ENCODE results near the gene CGREF1. TPM values are rescaled to one million over a fixed set of nuclear protein-coding genes. Genes with fewer than 3 reads are reported as not detected.

CGREF1 gene
- polyA plus RNA-seq, 1 of the 3 experiments (the other 2 are of a cell fraction) = 18.3 TPM

DNA sequence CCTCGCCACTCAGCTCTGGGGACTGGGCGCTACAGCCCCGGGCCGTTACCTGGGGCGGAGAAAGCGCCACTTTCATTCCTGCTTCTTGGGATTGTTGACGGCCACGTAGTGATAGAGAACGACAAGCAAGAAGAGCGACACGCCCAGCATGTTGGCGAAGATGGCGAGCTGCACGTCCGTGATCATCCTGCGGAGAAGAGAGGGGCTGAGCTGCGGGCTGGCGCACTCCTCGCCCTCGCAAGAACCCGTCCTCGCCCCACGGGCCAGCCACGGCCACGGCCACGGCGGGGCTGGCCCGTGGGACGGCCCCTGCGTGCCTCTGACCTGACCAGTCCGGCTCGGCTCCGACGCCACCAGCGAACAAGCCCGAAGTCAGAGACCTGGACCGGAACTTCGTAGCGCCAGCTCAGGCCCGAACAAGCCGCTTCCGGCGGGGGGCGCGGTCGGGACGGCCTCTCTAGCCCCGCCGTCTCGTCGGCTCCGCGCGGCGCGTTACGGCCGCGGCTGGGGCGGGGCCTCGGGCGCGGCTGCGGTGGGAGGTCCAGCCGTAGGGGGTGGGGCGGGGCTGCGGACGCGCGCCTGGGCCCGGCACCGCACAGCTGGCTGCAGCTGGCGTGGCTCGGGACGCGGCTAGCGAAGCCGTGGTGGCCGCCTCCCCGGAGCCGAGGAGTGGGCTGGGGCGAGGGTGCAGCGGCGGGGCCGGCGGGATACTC lies 47.5 kb downstream of the CGREF1 start, which contains the start of gene OST4:
Gene OST4 (minus strand): TSS at position 378 of the 713 bp plus-strand sequence.
- 0% methylated on average over 22 of the region's 86 CpGs for WGBS (ENCODE audit: low lambda C conversion rate)
- peak within 1 kb of the TSS; percentile 89 to 98 for H3K27ac ChIP-seq (ENCODE audit: low read depth in 2 of 2, low read length in 1 of 2)
- ChIA-PET CTCF (interaction anchor here (0.7 to 18.5 kb wide), 9 partner anchors 10 to 208 kb away, joined by 3 to 227 read pairs (median 4); partner anchors contain the start of genes AGBL5, EMILIN1 and KHK), POLR2A (interaction anchor here (0.6 to 5.7 kb wide), 11 partner anchors 8 to 1823 kb away, joined by 3 to 80 read pairs (median 14); partner anchors contain the start of genes ABHD1, AGBL5, KHK and TMEM214)
- H3K9me3 ChIP-seq = no peaks in the 10 kb centered on the region
- H4K20me1 ChIP-seq (ENCODE audit: insufficient read depth) = peaks cover 14% of the 10 kb centered on the region
- H2AFZ ChIP-seq (ENCODE audit: low read depth) = peak within 1 kb of the TSS; percentile 84
- H3K4me3 ChIP-seq (ENCODE audit: low read depth in 2 of 2, low read length in 1 of 2) = peak within 1 kb of the TSS; percentile 97 to 98
- TF ChIP-seq RXRA (IDR thresholded peaks at IDR 0.05; ENCODE audit: borderline replicate concordance, low read depth) (no peak), POLR2AphosphoS5 (IDR thresholded peaks at IDR 0.05; ENCODE audit: low read depth, low read length) (peak; percentile 94), CHD2 (IDR thresholded peaks at IDR 0.05; ENCODE audit: low read length, partially characterized antibody) (peak; percentile 57), EP300 (IDR thresholded peaks at IDR 0.05; ENCODE audit: borderline replicate concordance in 1 of 2, low read depth in 1 of 2, low read length in 1 of 2) (peak in 1 of 2 experiments; percentile 41; a peak in 1 of 4 replicates), TAF1 (IDR thresholded peaks at IDR 0.05; ENCODE audit: borderline replicate concordance, low read depth, low read length) (peak; percentile 84), RCOR1 (IDR thresholded peaks at IDR 0.05; ENCODE audit: low read length) (0 out of 2 replicates have a peak, but pooled peaks have one; percentile 52), GATA2 (CRISPR knock-in tag; IDR thresholded peaks at IDR 0.05) (no peak), SIN3A (IDR thresholded peaks at IDR 0.05; ENCODE audit: borderline replicate concordance, low read depth, low read length) (peak; percentile 92), GABPA (IDR thresholded peaks at IDR 0.05; ENCODE audit: low read depth) (peak; percentile 91), RFX5 (IDR thresholded peaks at IDR 0.05; ENCODE audit: low read length) (no peak), MXI1 (IDR thresholded peaks at IDR 0.05; ENCODE audit: low read depth, low read length) (peak; percentile 81; the same call in 1 of the 2 replicates), YY1 (IDR thresholded peaks at IDR 0.05; ENCODE audit: low read depth) (peak; percentile 49; the same call in 1 of the 2 replicates)
- TF ChIP-seq, protein P1, sequence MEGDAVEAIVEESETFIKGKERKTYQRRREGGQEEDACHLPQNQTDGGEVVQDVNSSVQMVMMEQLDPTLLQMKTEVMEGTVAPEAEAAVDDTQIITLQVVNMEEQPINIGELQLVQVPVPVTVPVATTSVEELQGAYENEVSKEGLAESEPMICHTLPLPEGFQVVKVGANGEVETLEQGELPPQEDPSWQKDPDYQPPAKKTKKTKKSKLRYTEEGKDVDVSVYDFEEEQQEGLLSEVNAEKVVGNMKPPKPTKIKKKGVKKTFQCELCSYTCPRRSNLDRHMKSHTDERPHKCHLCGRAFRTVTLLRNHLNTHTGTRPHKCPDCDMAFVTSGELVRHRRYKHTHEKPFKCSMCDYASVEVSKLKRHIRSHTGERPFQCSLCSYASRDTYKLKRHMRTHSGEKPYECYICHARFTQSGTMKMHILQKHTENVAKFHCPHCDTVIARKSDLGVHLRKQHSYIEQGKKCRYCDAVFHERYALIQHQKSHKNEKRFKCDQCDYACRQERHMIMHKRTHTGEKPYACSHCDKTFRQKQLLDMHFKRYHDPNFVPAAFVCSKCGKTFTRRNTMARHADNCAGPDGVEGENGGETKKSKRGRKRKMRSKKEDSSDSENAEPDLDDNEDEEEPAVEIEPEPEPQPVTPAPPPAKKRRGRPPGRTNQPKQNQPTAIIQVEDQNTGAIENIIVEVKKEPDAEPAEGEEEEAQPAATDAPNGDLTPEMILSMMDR (IDR thresholded peaks at IDR 0.05) = peak; percentile 8; the same call in 1 of the 2 replicates
- TF ChIP-seq, protein P2, sequence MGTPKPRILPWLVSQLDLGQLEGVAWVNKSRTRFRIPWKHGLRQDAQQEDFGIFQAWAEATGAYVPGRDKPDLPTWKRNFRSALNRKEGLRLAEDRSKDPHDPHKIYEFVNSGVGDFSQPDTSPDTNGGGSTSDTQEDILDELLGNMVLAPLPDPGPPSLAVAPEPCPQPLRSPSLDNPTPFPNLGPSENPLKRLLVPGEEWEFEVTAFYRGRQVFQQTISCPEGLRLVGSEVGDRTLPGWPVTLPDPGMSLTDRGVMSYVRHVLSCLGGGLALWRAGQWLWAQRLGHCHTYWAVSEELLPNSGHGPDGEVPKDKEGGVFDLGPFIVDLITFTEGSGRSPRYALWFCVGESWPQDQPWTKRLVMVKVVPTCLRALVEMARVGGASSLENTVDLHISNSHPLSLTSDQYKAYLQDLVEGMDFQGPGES (IDR thresholded peaks at IDR 0.05; ENCODE audit: low read depth, low read length) = no peak
- TF ChIP-seq, protein P3, sequence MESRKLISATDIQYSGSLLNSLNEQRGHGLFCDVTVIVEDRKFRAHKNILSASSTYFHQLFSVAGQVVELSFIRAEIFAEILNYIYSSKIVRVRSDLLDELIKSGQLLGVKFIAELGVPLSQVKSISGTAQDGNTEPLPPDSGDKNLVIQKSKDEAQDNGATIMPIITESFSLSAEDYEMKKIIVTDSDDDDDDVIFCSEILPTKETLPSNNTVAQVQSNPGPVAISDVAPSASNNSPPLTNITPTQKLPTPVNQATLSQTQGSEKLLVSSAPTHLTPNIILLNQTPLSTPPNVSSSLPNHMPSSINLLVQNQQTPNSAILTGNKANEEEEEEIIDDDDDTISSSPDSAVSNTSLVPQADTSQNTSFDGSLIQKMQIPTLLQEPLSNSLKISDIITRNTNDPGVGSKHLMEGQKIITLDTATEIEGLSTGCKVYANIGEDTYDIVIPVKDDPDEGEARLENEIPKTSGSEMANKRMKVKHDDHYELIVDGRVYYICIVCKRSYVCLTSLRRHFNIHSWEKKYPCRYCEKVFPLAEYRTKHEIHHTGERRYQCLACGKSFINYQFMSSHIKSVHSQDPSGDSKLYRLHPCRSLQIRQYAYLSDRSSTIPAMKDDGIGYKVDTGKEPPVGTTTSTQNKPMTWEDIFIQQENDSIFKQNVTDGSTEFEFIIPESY (IDR thresholded peaks at IDR 0.05; ENCODE audit: borderline replicate concordance, low read depth) = no peak
- TF ChIP-seq, protein P4, sequence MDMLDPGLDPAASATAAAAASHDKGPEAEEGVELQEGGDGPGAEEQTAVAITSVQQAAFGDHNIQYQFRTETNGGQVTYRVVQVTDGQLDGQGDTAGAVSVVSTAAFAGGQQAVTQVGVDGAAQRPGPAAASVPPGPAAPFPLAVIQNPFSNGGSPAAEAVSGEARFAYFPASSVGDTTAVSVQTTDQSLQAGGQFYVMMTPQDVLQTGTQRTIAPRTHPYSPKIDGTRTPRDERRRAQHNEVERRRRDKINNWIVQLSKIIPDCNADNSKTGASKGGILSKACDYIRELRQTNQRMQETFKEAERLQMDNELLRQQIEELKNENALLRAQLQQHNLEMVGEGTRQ (IDR thresholded peaks at IDR 0.05; ENCODE audit: borderline replicate concordance, low read depth, low read length) = no peak
- TF ChIP-seq, protein P5, sequence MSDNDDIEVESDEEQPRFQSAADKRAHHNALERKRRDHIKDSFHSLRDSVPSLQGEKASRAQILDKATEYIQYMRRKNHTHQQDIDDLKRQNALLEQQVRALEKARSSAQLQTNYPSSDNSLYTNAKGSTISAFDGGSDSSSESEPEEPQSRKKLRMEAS (IDR thresholded peaks at IDR 0.05; ENCODE audit: low read depth) = peak; percentile 72
- TF ChIP-seq, protein P6, sequence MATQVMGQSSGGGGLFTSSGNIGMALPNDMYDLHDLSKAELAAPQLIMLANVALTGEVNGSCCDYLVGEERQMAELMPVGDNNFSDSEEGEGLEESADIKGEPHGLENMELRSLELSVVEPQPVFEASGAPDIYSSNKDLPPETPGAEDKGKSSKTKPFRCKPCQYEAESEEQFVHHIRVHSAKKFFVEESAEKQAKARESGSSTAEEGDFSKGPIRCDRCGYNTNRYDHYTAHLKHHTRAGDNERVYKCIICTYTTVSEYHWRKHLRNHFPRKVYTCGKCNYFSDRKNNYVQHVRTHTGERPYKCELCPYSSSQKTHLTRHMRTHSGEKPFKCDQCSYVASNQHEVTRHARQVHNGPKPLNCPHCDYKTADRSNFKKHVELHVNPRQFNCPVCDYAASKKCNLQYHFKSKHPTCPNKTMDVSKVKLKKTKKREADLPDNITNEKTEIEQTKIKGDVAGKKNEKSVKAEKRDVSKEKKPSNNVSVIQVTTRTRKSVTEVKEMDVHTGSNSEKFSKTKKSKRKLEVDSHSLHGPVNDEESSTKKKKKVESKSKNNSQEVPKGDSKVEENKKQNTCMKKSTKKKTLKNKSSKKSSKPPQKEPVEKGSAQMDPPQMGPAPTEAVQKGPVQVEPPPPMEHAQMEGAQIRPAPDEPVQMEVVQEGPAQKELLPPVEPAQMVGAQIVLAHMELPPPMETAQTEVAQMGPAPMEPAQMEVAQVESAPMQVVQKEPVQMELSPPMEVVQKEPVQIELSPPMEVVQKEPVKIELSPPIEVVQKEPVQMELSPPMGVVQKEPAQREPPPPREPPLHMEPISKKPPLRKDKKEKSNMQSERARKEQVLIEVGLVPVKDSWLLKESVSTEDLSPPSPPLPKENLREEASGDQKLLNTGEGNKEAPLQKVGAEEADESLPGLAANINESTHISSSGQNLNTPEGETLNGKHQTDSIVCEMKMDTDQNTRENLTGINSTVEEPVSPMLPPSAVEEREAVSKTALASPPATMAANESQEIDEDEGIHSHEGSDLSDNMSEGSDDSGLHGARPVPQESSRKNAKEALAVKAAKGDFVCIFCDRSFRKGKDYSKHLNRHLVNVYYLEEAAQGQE (IDR thresholded peaks at IDR 0.05; ENCODE audit: low read depth, low read length) = 0 out of 2 replicates have a peak, but pooled peaks have one; percentile 54
- H3K9ac ChIP-seq = peak within 1 kb of the TSS; percentile 94
- H3K4me1 ChIP-seq (ENCODE audit: control insufficient read depth in 1 of 2, insufficient read depth in 2 of 2, low read depth in 1 of 2, low read length in 1 of 2) = peaks cover 44 to 66% of the 10 kb centered on the region in 2 experiments
- H3K36me3 ChIP-seq (replicated peaks in 1 of 2; ENCODE audit: control insufficient read depth in 1 of 2, insufficient read depth in 2 of 2, low read length in 1 of 2) = peaks cover 30 to 35% of the 10 kb centered on the region in 2 experiments
- H3F3A ChIP-seq (replicated peaks; ENCODE audit: insufficient read depth) = peaks cover 9% of the 10 kb centered on the region
- H3K27me3 ChIP-seq (ENCODE audit: insufficient read depth) = no peaks in the 10 kb centered on the region
- no peaks in the 10 kb centered on the region for H3K9me2 ChIP-seq
- H3K79me2 ChIP-seq (ENCODE audit: insufficient read depth) = peaks cover 51% of the 10 kb centered on the region
- peak within 1 kb of the TSS; percentile 89 for H3K4me2 ChIP-seq
- peak; percentile 100 for DNase-seq

Data from SK-N-SH (cell line).